ENCODE results near the gene TNFSF11.

The TNFSF11 gene

GRCh38 chr13:42574011-42574410 is at the start of gene TNFSF11:
Gene TNFSF11, plus strand, starts transcription at chr13:42574152. Its CDS starts 152 bp downstream, at chr13:42574304.
- no peak within 1 kb of the TSS for H3K4me3 ChIP-seq (ENCODE audit: control insufficient read depth, low read depth, low read length)
- DNase-seq (ENCODE audit: low read depth) = no peak
- TF ChIP-seq CTCF (IDR thresholded peaks at IDR 0.05; ENCODE audit: control insufficient read depth, insufficient read depth, low read depth, low read length, missing control alignments) = no peak

- H3K4me3 ChIP-seq (ENCODE audit: control insufficient read depth, low read depth, low read length) = no peak overlapping the region
- no peak for DNase-seq (ENCODE audit: low read depth)
Measured at GRCh38 chr13:42524487-42525034, 49.4 kb upstream of the TNFSF11 start.

GRCh38 chr13:42525035-42525504 is 48.9 kb upstream of the TNFSF11 start:
- TF ChIP-seq CTCF (IDR thresholded peaks at IDR 0.05; ENCODE audit: control insufficient read depth, insufficient read depth, low read depth, low read length, missing control alignments) = no peak
- DNase-seq (ENCODE audit: low read depth) = no peak
- no peak overlapping the region for H3K4me3 ChIP-seq (ENCODE audit: control insufficient read depth, low read depth, low read length)

More at GRCh38 chr13:42524487-42525034, 49.4 kb upstream of the TNFSF11 start:
- TF ChIP-seq CTCF (IDR thresholded peaks at IDR 0.05; ENCODE audit: control insufficient read depth, insufficient read depth, low read depth, low read length, missing control alignments) = no peak

- no peak for TF ChIP-seq CTCF (IDR thresholded peaks at IDR 0.05; ENCODE audit: control insufficient read depth, insufficient read depth, low read depth, low read length, missing control alignments)
- DNase-seq (ENCODE audit: low read depth) = no peak
- H3K4me3 ChIP-seq (ENCODE audit: control insufficient read depth, low read depth, low read length) = no peak overlapping the region
Measured at GRCh38 chr13:42526276-42526675, 47.7 kb upstream of the TNFSF11 start.

GRCh38 chr13:42526804-42527203 is 47.1 kb upstream of the TNFSF11 start:
- no peak overlapping the region for H3K4me3 ChIP-seq (ENCODE audit: control insufficient read depth, low read depth, low read length)
- no peak for DNase-seq (ENCODE audit: low read depth)
- no peak for TF ChIP-seq CTCF (IDR thresholded peaks at IDR 0.05; ENCODE audit: control insufficient read depth, insufficient read depth, low read depth, low read length, missing control alignments)

- no peak for TF ChIP-seq CTCF (IDR thresholded peaks at IDR 0.05; ENCODE audit: control insufficient read depth, insufficient read depth, low read depth, low read length, missing control alignments)
- no peak overlapping the region for H3K4me3 ChIP-seq (ENCODE audit: control insufficient read depth, low read depth, low read length)
- DNase-seq (ENCODE audit: low read depth) = no peak
Measured at GRCh38 chr13:42532561-42533335, 41.2 kb upstream of the TNFSF11 start.

Measured in AG09309 (cell line).